Astrocyte of the spinal cord (primary cell): ENCODE measurements around the gene IFITM1.

ENCODE experiments used
- DNase-seq: peaks from one replicate; pipeline ENCODE4 v3.0.0; 2011; ENCODE audit warnings: low read depth, low spot score
- H3K4me3 ChIP-seq: 2 replicates; pipeline ENCODE4 v1.5.1; 2011; ENCODE audit warnings: low read depth, mild to moderate bottlenecking, low read length, moderate library complexity
- CTCF ChIP-seq: IDR thresholded peaks from 2 replicates; pipeline ENCODE4 v1.5.1; 2012; ENCODE audit warnings: low read depth, mild to moderate bottlenecking, low read length, inconsistent platforms
- in situ Hi-C: cut with HindIII; loops from 2 replicates; pipeline ENCODE4 v1.10.0; 2017; ENCODE audit warnings: low sequenced_read_pairs

Gene IFITM1

DNA sequence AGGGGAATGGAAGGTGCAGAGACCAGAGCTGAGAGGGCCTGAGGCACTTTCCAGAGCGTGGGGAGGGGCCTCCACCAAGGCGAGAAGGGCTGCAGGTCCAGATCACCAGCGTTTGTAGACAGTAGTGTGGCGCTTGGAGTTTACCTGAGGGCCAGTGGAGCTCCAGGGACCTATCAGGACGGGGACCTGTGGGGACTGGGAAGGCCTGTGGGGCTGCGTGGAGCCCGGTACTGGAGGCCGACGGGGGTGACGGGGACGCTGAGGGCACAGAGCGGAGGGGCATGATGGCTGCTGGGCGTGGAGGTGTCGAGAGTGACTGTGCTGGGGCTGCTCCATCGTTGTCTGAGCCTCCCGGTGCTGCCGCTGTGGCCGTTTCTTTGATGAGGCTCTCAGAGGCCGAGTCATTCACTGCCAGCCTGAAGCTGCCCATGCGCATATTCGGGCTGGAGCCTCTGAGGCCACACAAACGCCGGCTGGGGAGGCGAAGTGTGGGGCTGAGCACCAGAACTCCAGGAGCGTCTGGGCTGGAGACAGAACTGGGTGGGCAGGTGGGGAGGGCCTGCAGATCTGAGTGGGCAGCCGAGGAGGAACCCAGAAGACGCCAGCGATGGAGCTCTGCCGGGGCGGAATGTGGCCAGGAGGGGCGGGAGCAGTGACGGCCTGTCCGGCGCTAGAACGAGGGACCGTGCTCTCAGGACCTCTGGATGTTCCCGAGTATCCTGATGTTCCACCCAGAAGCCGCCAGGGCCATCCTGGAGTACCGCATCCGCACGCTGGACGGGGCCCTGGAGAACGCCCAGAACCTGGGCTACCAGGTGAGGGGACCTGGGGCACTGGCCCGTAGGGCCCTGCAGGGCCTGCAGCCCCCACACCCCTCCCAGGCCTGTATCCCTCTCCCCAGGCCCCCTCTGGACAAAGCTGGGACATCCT lies 22.3 kb upstream of the IFITM1 start:
- TF ChIP-seq CTCF, result no peak
- DNase-seq, result no peak
- H3K4me3 ChIP-seq, result no peak overlapping the region
- in situ Hi-C loops, result no loop called here

GRCh38 chr11:292211-293121 lies 21.4 kb upstream of the IFITM1 start:
- no peak for TF ChIP-seq CTCF
- in situ Hi-C loops, result no loop called here

DNA sequence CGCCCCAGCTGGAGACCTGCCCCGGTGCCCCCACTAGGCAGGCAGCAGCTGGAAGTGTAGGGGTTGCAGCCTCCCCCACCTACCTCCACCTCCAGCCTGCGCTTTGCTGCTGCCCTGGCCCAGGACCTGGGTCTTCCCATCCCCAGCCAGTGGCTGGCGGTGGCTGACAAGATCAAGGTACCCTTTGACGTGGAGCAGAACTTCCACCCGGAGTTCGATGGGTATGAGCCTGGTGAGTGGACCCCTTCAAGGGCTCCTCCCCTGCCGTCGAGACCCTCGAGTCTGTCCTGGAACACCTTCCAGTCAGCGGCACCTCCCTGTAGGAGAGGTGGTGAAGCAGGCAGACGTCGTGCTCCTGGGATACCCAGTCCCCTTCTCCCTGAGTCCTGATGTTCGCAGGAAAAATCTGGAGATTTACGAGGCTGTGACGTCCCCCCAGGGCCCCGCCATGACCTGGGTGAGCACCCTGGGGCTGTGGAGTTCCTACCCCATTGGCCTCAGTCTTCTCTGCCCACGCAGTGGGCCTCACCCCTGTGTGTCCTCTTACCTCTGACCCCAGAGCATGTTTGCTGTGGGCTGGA lies 20.5 kb upstream of the IFITM1 start:
- no peak overlapping the region for H3K4me3 ChIP-seq
- DNase-seq, result no peak
- no peak for TF ChIP-seq CTCF
- in situ Hi-C loops, result no loop called here

More at GRCh38 chr11:292211-293121, 21.4 kb upstream of the IFITM1 start:
- no peak overlapping the region for H3K4me3 ChIP-seq
- DNase-seq, result no peak

GRCh38 chr11:293852-294661 lies 19.8 kb upstream of the IFITM1 start:
- no peak overlapping the region for H3K4me3 ChIP-seq
- no peak for DNase-seq
- in situ Hi-C loops, result no loop called here
- no peak for TF ChIP-seq CTCF

DNA sequence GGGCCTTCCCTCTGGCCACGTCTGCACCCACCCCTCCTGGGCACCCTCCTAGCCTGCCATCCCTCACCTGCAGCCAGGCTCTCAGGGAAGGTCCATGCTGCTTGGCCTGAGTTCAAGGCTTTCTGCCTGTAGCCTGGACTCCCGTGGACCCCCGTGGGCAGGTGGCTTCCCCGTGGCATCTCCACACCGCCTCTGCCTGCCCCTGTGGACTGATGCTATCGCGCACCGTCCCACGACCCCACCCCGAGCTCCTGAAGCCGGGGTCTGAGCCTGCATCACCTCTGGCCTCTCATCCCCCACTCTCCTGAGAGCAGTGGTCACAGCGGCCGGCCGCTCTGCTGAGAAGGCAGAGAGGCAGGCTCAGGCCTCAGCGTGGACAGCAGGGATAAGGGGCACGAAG lies 19.1 kb upstream of the IFITM1 start:
- DNase-seq, result no peak
- in situ Hi-C loops, result no loop called here
- no peak overlapping the region for H3K4me3 ChIP-seq
- no peak for TF ChIP-seq CTCF
